ENCODE data around the gene TTLL3. TPM values are rescaled to one million over a fixed set of nuclear protein-coding genes. Genes with fewer than 3 reads are reported as not detected.
"Not testable (repeated sequence)": the region's sequence is repeated elsewhere in the genome, so short reads cannot be mapped to it uniquely, and the experiment has no call there.

TTLL3 gene
- total RNA-seq, 1 donor from 2014 or later, result 98.3 TPM

- no peak for DNase-seq (ENCODE audit: low spot score)
Measured at GRCh38 chr3:9841015-9841414, 31.0 kb downstream of the TTLL3 start.

DNA sequence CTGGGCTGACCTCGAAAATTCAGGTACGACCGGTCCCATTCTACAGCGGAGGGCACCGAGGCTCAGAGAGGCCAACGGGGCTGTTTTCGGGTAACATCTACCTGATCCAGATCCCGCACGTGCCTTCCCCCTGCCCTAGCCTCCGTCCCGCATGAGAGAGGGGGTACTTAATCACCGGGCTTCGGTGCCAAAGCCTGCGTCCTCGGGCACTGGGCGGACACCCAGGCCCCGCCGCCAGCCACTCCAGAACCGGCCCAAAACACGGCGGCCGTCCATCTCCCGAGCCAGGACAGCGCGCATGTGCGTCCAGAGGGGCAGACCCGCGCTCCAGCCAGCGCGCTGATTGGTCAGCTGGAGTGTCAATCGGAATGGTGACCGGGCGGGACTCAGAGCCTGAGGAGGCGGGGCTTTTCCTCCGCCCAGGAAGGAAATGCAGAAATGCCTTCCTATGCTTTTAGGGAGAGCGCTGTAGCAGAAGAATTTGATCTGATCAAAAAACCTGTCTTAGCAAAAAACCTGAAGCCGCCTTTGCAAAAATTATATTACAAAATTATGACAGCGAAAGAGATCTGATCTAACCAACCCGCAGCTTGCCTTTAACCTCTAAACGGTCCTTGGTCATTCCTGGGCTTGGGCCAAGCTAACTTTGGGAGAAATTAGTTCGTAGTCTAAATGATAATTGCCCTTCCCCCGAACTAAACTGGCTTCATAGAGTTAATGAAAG is 33.8 kb downstream of the TTLL3 start, which contains the start of gene RPUSD3:
RPUSD3 (minus strand) TSS at position 294 of the 724 bp plus-strand sequence; CDS start at position 276, 18 bp downstream.
- peak; percentile 99 for DNase-seq (ENCODE audit: low spot score)

- DNase-seq (ENCODE audit: low spot score), result no peak
Measured at GRCh38 chr3:9846231-9846630, 36.2 kb downstream of the TTLL3 start.

DNA sequence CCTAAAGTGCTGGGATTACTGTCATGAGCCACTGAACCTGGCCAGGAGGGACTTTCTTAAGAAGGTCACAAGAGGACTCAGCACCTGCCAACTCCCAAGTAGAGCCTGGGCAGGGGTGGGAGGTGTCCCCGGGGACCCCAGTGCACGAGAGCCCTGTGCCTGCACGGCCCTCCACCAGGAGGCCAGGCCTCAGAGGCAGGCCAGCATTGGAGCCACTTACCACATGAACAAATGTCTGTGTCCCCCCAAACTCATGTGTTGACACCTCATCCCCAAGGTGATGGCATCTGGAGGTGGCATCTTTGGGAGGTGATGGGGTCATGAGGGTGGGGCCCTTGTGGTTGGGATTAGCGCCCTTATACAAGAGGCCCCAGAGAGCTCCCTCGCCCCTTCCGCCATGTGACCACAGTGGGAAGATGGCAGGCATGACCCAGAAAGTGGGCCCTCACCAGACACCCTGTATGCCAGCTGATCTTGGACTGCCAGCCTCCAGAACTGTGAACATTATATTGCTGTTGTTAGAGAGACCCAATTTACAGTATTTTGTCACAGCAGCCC is 36.9 kb downstream of the TTLL3 start:
- no peak for DNase-seq (ENCODE audit: low spot score)

DNA sequence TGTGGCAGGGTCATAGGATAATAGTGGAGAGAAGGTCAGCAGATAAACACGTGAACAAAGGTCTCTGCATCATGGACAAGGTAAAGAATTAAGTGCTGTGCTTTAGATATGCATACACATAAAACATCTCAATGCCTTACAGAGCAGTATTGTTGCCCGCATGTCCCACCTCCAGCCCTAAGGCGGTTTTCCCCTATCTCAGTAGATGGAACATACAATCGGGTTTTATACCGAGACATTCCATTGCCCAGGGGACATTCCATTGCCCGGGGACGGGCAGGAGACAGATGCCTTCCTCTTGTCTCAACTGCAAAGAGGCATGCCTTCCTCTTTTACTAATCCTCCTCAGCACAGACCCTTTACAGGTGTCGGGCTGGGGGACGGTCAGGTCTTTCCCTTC is 37.8 kb downstream of the TTLL3 start:
- DNase-seq (ENCODE audit: low spot score), result not testable (repeated sequence)

DNA sequence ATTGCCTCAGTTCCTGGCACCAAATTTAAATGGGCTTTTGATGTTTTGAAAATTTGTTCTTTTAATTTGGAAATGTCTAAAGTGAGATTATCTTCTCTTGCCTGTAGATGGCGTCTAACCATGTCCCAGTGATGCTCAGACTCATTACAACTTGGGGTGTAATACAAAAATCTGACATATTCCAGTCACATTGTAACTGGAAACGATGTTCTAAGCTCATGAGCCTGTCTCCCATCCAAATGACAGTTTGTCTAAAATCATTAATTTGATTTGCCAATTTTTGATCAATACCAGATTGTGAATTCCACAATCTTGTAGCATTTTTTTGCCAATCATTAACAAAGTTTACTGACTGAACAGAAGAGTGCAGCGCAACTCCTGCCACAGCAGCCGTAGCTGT is 38.8 kb downstream of the TTLL3 start:
- not testable (repeated sequence) for DNase-seq (ENCODE audit: low spot score)

- DNase-seq (ENCODE audit: low spot score), result not testable (repeated sequence)
Measured at GRCh38 chr3:9851383-9851782, 41.3 kb downstream of the TTLL3 start.

GRCh38 chr3:9851926-9852325 is 41.9 kb downstream of the TTLL3 start:
- not testable (repeated sequence) for DNase-seq (ENCODE audit: low spot score)

GRCh38 chr3:9852528-9852927 is 42.5 kb downstream of the TTLL3 start:
- DNase-seq (ENCODE audit: low spot score), result no peak

- not testable (repeated sequence) for DNase-seq (ENCODE audit: low spot score)
Measured at GRCh38 chr3:9854291-9854940, 44.4 kb downstream of the TTLL3 start.

GRCh38 chr3:9855594-9855993 is 45.5 kb downstream of the TTLL3 start:
- DNase-seq (ENCODE audit: low spot score), result no peak

DNA sequence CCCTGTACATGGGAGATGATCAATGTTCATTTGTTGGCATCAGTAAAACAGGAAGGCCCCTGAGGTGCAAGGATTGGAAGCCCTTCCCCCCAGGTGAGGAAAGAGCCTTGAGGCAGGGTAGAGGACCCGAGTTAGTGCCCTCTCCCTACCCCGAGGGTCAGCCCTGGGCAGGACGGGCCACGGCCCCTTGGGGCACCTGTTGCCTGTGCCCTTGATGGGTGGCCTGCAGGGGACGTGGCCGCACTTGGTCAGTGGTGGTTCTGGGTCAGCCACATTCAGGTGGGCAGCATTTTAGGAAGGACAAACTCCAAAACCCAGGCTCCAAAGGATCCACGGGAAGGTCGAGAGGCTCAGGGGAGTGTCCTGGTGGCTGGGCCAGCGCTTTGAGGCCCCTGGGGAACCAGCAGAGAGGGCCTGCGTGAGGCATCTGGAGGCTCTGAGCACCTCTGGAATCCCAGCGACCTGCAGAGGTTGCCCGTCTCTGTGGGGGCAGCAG is 49.5 kb downstream of the TTLL3 start:
- no peak for DNase-seq (ENCODE audit: low spot score)

- no peak for DNase-seq (ENCODE audit: low spot score)
Measured at GRCh38 chr3:9861201-9861600, 51.1 kb downstream of the TTLL3 start.

GRCh38 chr3:9861626-9862130 is 51.6 kb downstream of the TTLL3 start:
- no peak for DNase-seq (ENCODE audit: low spot score)

DNA sequence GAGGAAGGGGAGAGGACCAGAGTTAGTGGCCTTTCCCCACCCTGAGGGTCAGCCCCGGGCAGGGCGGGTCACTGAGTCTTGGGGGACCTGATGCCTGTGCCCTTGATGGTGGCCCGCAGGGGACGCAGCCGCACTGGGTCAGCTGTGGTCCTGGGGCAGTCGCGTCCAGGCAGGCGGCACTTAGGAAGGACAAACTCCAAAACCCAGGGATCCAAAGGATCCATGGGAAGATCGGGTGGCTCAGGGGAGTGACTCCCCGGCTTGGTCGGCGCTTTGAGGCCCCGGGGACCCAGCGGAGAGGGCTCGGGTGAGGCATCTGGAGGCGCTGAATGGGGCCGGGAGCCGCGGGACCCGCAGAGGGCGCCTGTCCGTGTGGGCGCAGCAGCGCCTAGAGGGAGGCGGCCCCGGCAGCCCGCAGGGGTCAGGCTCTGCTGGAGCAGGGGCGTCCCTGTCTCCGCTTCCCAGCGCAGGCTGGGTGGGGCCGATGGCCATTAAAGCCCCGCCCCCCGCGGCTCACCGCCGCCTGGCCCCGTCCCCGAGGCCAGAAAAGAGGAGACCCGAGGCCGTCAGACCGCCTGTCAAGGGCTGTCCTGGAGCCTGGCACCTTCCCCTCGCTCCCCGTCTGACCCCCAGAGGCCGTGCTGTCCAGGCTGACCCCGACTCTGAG is 52.5 kb downstream of the TTLL3 start:
- DNase-seq (ENCODE audit: low spot score), result peak; percentile 67

GRCh38 chr3:9863058-9863772 is 53.2 kb downstream of the TTLL3 start:
- no peak for DNase-seq (ENCODE audit: low spot score)

- peak; percentile 75 for DNase-seq (ENCODE audit: low spot score)
Measured at GRCh38 chr3:9864200-9864927, 54.3 kb downstream of the TTLL3 start.

DNA sequence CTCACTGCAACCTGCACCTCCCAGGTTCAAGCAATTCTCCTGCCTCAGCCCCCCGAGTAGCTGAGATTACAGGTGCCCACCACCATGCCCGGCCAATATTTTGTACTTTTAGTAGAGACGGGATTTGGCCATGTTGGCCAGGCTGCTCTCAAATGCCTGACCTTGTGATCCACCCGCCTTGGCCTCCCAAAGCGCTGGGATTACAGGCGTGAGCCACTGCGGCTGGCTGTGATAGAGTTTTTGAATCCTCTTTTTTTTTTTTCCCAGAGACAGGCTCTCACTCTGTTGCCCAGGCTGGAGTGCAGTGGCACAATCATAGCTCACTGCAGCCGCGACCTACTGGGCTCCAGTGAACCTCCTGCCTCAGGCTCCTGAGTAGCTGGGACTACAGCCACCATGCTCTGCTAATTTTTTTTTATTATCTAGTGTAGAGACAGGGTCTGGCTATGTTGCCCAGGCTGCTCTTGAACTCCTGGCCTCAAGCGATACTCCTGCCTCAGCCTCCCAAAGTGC is 55.1 kb downstream of the TTLL3 start:
- not testable (repeated sequence) for DNase-seq (ENCODE audit: low spot score)

DNA sequence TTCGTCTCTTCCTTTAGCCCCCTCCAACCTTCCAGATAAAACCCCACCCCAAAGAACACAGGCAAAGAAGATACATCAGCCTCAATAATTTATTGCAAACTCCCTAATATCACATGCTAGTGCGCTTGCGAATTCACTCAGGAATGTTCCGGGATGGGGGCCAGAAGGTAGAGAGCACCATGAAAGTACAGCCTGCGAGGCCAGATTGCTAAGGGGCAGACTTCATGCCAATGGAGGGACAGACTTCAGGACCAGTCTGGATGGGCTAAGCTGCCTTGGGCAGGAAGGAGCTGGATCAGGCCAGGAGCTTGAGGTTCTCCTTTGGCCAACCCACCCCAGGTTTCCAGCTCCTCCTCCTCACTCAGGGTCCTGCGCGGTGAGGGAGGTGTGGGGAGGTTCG is 56.6 kb downstream of the TTLL3 start:
- peak; percentile 72 for DNase-seq (ENCODE audit: low spot score)

GRCh38 chr3:9867106-9867505 is 57.0 kb downstream of the TTLL3 start:
- DNase-seq (ENCODE audit: low spot score), result no peak
